Calu3 (cell line): ENCODE measurements around the gene MUCL1. TPM values are rescaled to one million over a fixed set of nuclear protein-coding genes. Genes with fewer than 3 reads are reported as not detected.

Experiments used
- BruUV-seq: library from RNA; stranded (reverse); fragments of 400-500 nt; replicated peaks from 2 replicates; lab custom pipeline; 2021; lab: Mats Ljungman, UMichigan
- CTCF ChIA-PET: fragments of 300-600 bp; sonication (Branson Sonifier 250); formaldehyde crosslinking; loops from one replicate; lab custom pipeline; 2022; ENCODE audit warnings: antibody characterized with exemption; lab: Charles Lee
- DNase-seq: peaks from one replicate; pipeline ENCODE4 v3.0.0; 2022
- H3K27ac Mint-ChIP-seq: one replicate; pipeline ENCODE4 v1.8.0; 2022; ENCODE audit warnings: mixed read lengths; ENCODE audit not compliant: unreplicated experiment
- H3K27me3 Mint-ChIP-seq: one replicate; pipeline ENCODE4 v1.8.0; 2022; ENCODE audit warnings: mixed read lengths; ENCODE audit not compliant: unreplicated experiment
- H3K36me3 Mint-ChIP-seq: one replicate; pipeline ENCODE4 v1.8.0; 2022; ENCODE audit warnings: mild to moderate bottlenecking, moderate library complexity, mixed read lengths; ENCODE audit not compliant: insufficient read depth, unreplicated experiment
- H3K4me1 Mint-ChIP-seq: one replicate; pipeline ENCODE4 v1.8.0; 2022; ENCODE audit warnings: mild to moderate bottlenecking, low read depth, mixed read lengths; ENCODE audit not compliant: unreplicated experiment
- H3K4me3 Mint-ChIP-seq: one replicate; pipeline ENCODE4 v1.8.0; 2022; ENCODE audit warnings: mild to moderate bottlenecking, low read depth, moderate library complexity, mixed read lengths; ENCODE audit not compliant: unreplicated experiment
- H3K9me3 Mint-ChIP-seq: one replicate; pipeline ENCODE4 v1.8.0; 2022; ENCODE audit warnings: low read depth, mixed read lengths; ENCODE audit not compliant: unreplicated experiment
- CTCF ChIP-seq: fragments of 200-600 bp; IDR thresholded peaks from one replicate; pipeline ENCODE4 v1.8.0; 2022; ENCODE audit warnings: antibody characterized with exemption; ENCODE audit not compliant: unreplicated experiment
- intact Hi-C: fragments of 100-400 bp; cut with micrococcal nuclease; formaldehyde crosslinking; loops from one replicate; pipeline ENCODE4 v1.10.0; 2022; ENCODE audit not compliant: unreplicated experiment
- total RNA-seq: library from RNA; stranded (reverse); gene quantifications from 2 replicates; pipeline ENCODE4 v1.2.3, GENCODE V29; 2022

The MUCL1 gene
- total RNA-seq, 1 experiment from 2014 or later, result not detected

GRCh38 chr12:54865683-54866324, 11.5 kb downstream of the MUCL1 start:
- no peak for DNase-seq
- no peaks in the 10 kb centered on the region for H3K36me3 Mint-ChIP-seq
- H3K9me3 Mint-ChIP-seq, result peaks cover 3% of the 10 kb centered on the region
- H3K4me1 Mint-ChIP-seq, result no peaks in the 10 kb centered on the region
- H3K27me3 Mint-ChIP-seq, result no peaks in the 10 kb centered on the region
- CTCF ChIA-PET, result interaction anchor here (0.7 kb wide), 1 partner anchor 983 kb away, joined by 4 read pairs; no protein-coding TSS in a partner anchor
- intact Hi-C loops, result no loop called here
- no peak overlapping the region for H3K27ac Mint-ChIP-seq
- TF ChIP-seq CTCF, result no peak
- no peak overlapping the region for H3K4me3 Mint-ChIP-seq
- BruUV-seq, result no TSS peak

- no peak for TF ChIP-seq CTCF
- Mint-ChIP-seq H3K9me3 (no peaks in the 10 kb centered on the region), H3K27ac (no peak overlapping the region), H3K4me1 (no peaks in the 10 kb centered on the region), H3K36me3 (no peaks in the 10 kb centered on the region), H3K4me3 (no peak overlapping the region), H3K27me3 (no peaks in the 10 kb centered on the region)
- BruUV-seq, result no TSS peak
- intact Hi-C loops, result no loop called here
- CTCF ChIA-PET, result no interaction called here
- no peak for DNase-seq
Measured at GRCh38 chr12:54868690-54869089, 14.4 kb downstream of the MUCL1 start.

- CTCF ChIA-PET, result no interaction called here
- no peaks in the 10 kb centered on the region for H3K4me1 Mint-ChIP-seq
- no TSS peak for BruUV-seq
- no peak for DNase-seq
- H3K9me3 Mint-ChIP-seq, result no peaks in the 10 kb centered on the region
- H3K36me3 Mint-ChIP-seq, result no peaks in the 10 kb centered on the region
- no peak overlapping the region for H3K4me3 Mint-ChIP-seq
- intact Hi-C loops, result no loop called here
- no peak overlapping the region for H3K27ac Mint-ChIP-seq
- no peaks in the 10 kb centered on the region for H3K27me3 Mint-ChIP-seq
- no peak for TF ChIP-seq CTCF
Measured at GRCh38 chr12:54870048-54870447, 15.7 kb downstream of the MUCL1 start.

GRCh38 chr12:54870617-54871016, 16.3 kb downstream of the MUCL1 start:
- no TSS peak for BruUV-seq
- H3K27me3 Mint-ChIP-seq, result no peaks in the 10 kb centered on the region
- no peak overlapping the region for H3K27ac Mint-ChIP-seq
- intact Hi-C loops, result no loop called here
- H3K4me3 Mint-ChIP-seq, result no peak overlapping the region
- no peaks in the 10 kb centered on the region for H3K4me1 Mint-ChIP-seq
- DNase-seq, result no peak
- CTCF ChIA-PET, result no interaction called here
- H3K9me3 Mint-ChIP-seq, result no peaks in the 10 kb centered on the region
- H3K36me3 Mint-ChIP-seq, result no peaks in the 10 kb centered on the region
- no peak for TF ChIP-seq CTCF
